Dendritic cell treated with granulocyte-macrophage colony-stimulating factor and Interleukin-4, amounts not matched to agents 40 ng/mL and 50 ng/mL, for 4 days (primary cell): ENCODE measurements around the gene MEF2A.

Experiments used
- H3K27ac Mint-ChIP-seq: one replicate; pipeline ENCODE4 v1.8.0; 2022; ENCODE audit warnings: mild to moderate bottlenecking, mixed read lengths
- H3K27me3 Mint-ChIP-seq: one replicate; pipeline ENCODE4 v1.8.0; 2022; ENCODE audit warnings: mild to moderate bottlenecking, mixed read lengths
- H3K36me3 Mint-ChIP-seq: one replicate; pipeline ENCODE4 v1.8.0; 2022; ENCODE audit warnings: low read depth, mixed read lengths
- H3K4me1 Mint-ChIP-seq: one replicate; pipeline ENCODE4 v1.8.0; 2022; ENCODE audit warnings: low read depth, mixed read lengths
- H3K4me3 Mint-ChIP-seq: one replicate; pipeline ENCODE4 v1.8.0; 2022; ENCODE audit warnings: mild to moderate bottlenecking, moderate library complexity, mixed read lengths
- H3K9me3 Mint-ChIP-seq: one replicate; pipeline ENCODE4 v1.8.0; 2022; ENCODE audit warnings: mixed read lengths
- intact Hi-C: fragments of 100-400 bp; cut with micrococcal nuclease; formaldehyde crosslinking; loops from one replicate; pipeline ENCODE4 v1.15.0; 2022

Gene MEF2A

GRCh38 chr15:99717161-99718009 lies 151.6 kb downstream of the MEF2A start:
- H3K4me1 Mint-ChIP-seq: peaks cover 21% of the 10 kb centered on the region
- H3K27ac Mint-ChIP-seq: no peak overlapping the region

GRCh38 chr15:99718421-99718820 lies 152.6 kb downstream of the MEF2A start:
- H3K4me3 Mint-ChIP-seq: no peak overlapping the region
- no peak overlapping the region for H3K27ac Mint-ChIP-seq
- H3K4me1 Mint-ChIP-seq: peaks cover 21% of the 10 kb centered on the region
- peaks cover 42% of the 10 kb centered on the region for H3K36me3 Mint-ChIP-seq
- H3K27me3 Mint-ChIP-seq: peaks cover 2% of the 10 kb centered on the region
- no peaks in the 10 kb centered on the region for H3K9me3 Mint-ChIP-seq
- intact Hi-C loops: no loop called here

More at GRCh38 chr15:99717161-99718009, 151.6 kb downstream of the MEF2A start:
- intact Hi-C loops: no loop called here
- Mint-ChIP-seq H3K27me3 (peaks cover 2% of the 10 kb centered on the region), H3K9me3 (no peaks in the 10 kb centered on the region), H3K4me3 (no peak overlapping the region), H3K36me3 (peaks cover 53% of the 10 kb centered on the region)

GRCh38 chr15:99719096-99719541 lies 153.3 kb downstream of the MEF2A start:
- no peak overlapping the region for H3K27ac Mint-ChIP-seq
- no peaks in the 10 kb centered on the region for H3K9me3 Mint-ChIP-seq
- peaks cover 21% of the 10 kb centered on the region for H3K4me1 Mint-ChIP-seq
- H3K4me3 Mint-ChIP-seq: no peak overlapping the region
- H3K27me3 Mint-ChIP-seq: peaks cover 2% of the 10 kb centered on the region
- intact Hi-C loops: no loop called here
- peaks cover 37% of the 10 kb centered on the region for H3K36me3 Mint-ChIP-seq

- Mint-ChIP-seq H3K4me3 (no peak overlapping the region), H3K27ac (no peak overlapping the region), H3K27me3 (peaks cover 2% of the 10 kb centered on the region), H3K36me3 (peaks cover 25% of the 10 kb centered on the region), H3K9me3 (no peaks in the 10 kb centered on the region), H3K4me1 (peaks cover 21% of the 10 kb centered on the region)
- intact Hi-C loops: no loop called here
These were observed 154.7 kb downstream of the MEF2A start for GRCh38 chr15:99720533-99720932.

- Mint-ChIP-seq H3K4me3 (no peak overlapping the region), H3K9me3 (no peaks in the 10 kb centered on the region), H3K4me1 (peaks cover 21% of the 10 kb centered on the region), H3K27me3 (peaks cover 2% of the 10 kb centered on the region), H3K27ac (no peak overlapping the region), H3K36me3 (peaks cover 20% of the 10 kb centered on the region)
- intact Hi-C loops: no loop called here
These were observed 155.5 kb downstream of the MEF2A start for GRCh38 chr15:99721104-99721778.

GRCh38 chr15:99721896-99722295 lies 156.1 kb downstream of the MEF2A start:
- Mint-ChIP-seq H3K36me3 (peaks cover 14% of the 10 kb centered on the region), H3K27ac (no peak overlapping the region), H3K4me3 (no peak overlapping the region), H3K27me3 (peaks cover 2% of the 10 kb centered on the region), H3K9me3 (no peaks in the 10 kb centered on the region), H3K4me1 (peaks cover 21% of the 10 kb centered on the region)
- intact Hi-C loops: no loop called here

GRCh38 chr15:99722406-99722805 lies 156.6 kb downstream of the MEF2A start:
- Mint-ChIP-seq H3K27ac (no peak overlapping the region), H3K27me3 (peaks cover 2% of the 10 kb centered on the region), H3K4me1 (peaks cover 21% of the 10 kb centered on the region), H3K4me3 (no peak overlapping the region), H3K9me3 (no peaks in the 10 kb centered on the region), H3K36me3 (peaks cover 8% of the 10 kb centered on the region)
- intact Hi-C loops: no loop called here

- Mint-ChIP-seq H3K4me1 (no peaks in the 10 kb centered on the region), H3K4me3 (no peak overlapping the region), H3K9me3 (no peaks in the 10 kb centered on the region), H3K27ac (no peak overlapping the region), H3K36me3 (peaks cover 8% of the 10 kb centered on the region), H3K27me3 (no peaks in the 10 kb centered on the region)
- intact Hi-C loops: no loop called here
These were observed 160.5 kb downstream of the MEF2A start for GRCh38 chr15:99726333-99726732.

GRCh38 chr15:99727330-99727729 lies 161.5 kb downstream of the MEF2A start:
- Mint-ChIP-seq H3K27me3 (peaks cover 3% of the 10 kb centered on the region), H3K4me3 (no peak overlapping the region), H3K9me3 (no peaks in the 10 kb centered on the region), H3K27ac (no peak overlapping the region), H3K36me3 (peaks cover 8% of the 10 kb centered on the region), H3K4me1 (peaks cover 3% of the 10 kb centered on the region)
- intact Hi-C loops: no loop called here

GRCh38 chr15:99727733-99728132 lies 161.9 kb downstream of the MEF2A start:
- peaks cover 6% of the 10 kb centered on the region for H3K27me3 Mint-ChIP-seq
- H3K4me3 Mint-ChIP-seq: no peak overlapping the region
- H3K27ac Mint-ChIP-seq: no peak overlapping the region
- no peaks in the 10 kb centered on the region for H3K9me3 Mint-ChIP-seq
- intact Hi-C loops: no loop called here
- peaks cover 8% of the 10 kb centered on the region for H3K36me3 Mint-ChIP-seq
- peaks cover 6% of the 10 kb centered on the region for H3K4me1 Mint-ChIP-seq

- Mint-ChIP-seq H3K4me1 (peaks cover 11% of the 10 kb centered on the region), H3K27me3 (peaks cover 10% of the 10 kb centered on the region), H3K4me3 (no peak overlapping the region), H3K9me3 (no peaks in the 10 kb centered on the region), H3K36me3 (peaks cover 8% of the 10 kb centered on the region), H3K27ac (no peak overlapping the region)
- intact Hi-C loops: no loop called here
These were observed 163.1 kb downstream of the MEF2A start for GRCh38 chr15:99728916-99729315.

GRCh38 chr15:99729327-99729726 lies 163.5 kb downstream of the MEF2A start:
- H3K27me3 Mint-ChIP-seq: peaks cover 10% of the 10 kb centered on the region
- peaks cover 11% of the 10 kb centered on the region for H3K4me1 Mint-ChIP-seq
- H3K9me3 Mint-ChIP-seq: no peaks in the 10 kb centered on the region
- H3K4me3 Mint-ChIP-seq: no peak overlapping the region
- intact Hi-C loops: no loop called here
- H3K36me3 Mint-ChIP-seq: peaks cover 8% of the 10 kb centered on the region
- no peak overlapping the region for H3K27ac Mint-ChIP-seq

GRCh38 chr15:99729920-99730319 lies 164.1 kb downstream of the MEF2A start:
- H3K27me3 Mint-ChIP-seq: peaks cover 10% of the 10 kb centered on the region
- intact Hi-C loops: no loop called here
- no peak overlapping the region for H3K4me3 Mint-ChIP-seq
- no peak overlapping the region for H3K27ac Mint-ChIP-seq
- H3K36me3 Mint-ChIP-seq: peaks cover 8% of the 10 kb centered on the region
- no peaks in the 10 kb centered on the region for H3K9me3 Mint-ChIP-seq
- H3K4me1 Mint-ChIP-seq: peaks cover 11% of the 10 kb centered on the region

GRCh38 chr15:99731336-99732123 lies 165.7 kb downstream of the MEF2A start:
- Mint-ChIP-seq H3K4me1 (peaks cover 11% of the 10 kb centered on the region), H3K4me3 (no peak overlapping the region), H3K36me3 (peaks cover 8% of the 10 kb centered on the region), H3K27me3 (peaks cover 10% of the 10 kb centered on the region), H3K27ac (no peak overlapping the region), H3K9me3 (no peaks in the 10 kb centered on the region)
- intact Hi-C loops: no loop called here
